ENCODE data around the gene PCNX1. TPM values are rescaled to one million over a fixed set of nuclear protein-coding genes. Genes with fewer than 3 reads are reported as not detected.
"Not testable (repeated sequence)": the region's sequence is repeated elsewhere in the genome, so short reads cannot be mapped to it uniquely, and the experiment has no call there.

The PCNX1 gene
- total RNA-seq, 1 experiment from 2014 or later, result 25.4 TPM

GRCh38 chr14:71130491-71131179, 223.4 kb downstream of the PCNX1 start:
- H3K4me3 ChIP-seq, result peak overlapping the region; percentile 27
- no peaks in the 10 kb centered on the region for H3K9me3 ChIP-seq
- no peaks in the 10 kb centered on the region for H3K36me3 ChIP-seq
- DNase-seq, result peak; percentile 67
- no peaks in the 10 kb centered on the region for H3K27me3 ChIP-seq

- DNase-seq, result no peak
- H3K9me3 ChIP-seq, result no peaks in the 10 kb centered on the region
- no peak overlapping the region for H3K4me3 ChIP-seq
- H3K36me3 ChIP-seq, result no peaks in the 10 kb centered on the region
- no peaks in the 10 kb centered on the region for H3K27me3 ChIP-seq
Observed at GRCh38 chr14:71133296-71133695, 226.0 kb downstream of the PCNX1 start.

GRCh38 chr14:71135496-71135895, 228.2 kb downstream of the PCNX1 start:
- H3K27me3 ChIP-seq, result no peaks in the 10 kb centered on the region
- H3K9me3 ChIP-seq, result no peaks in the 10 kb centered on the region
- H3K36me3 ChIP-seq, result no peaks in the 10 kb centered on the region
- no peak for DNase-seq
- no peak overlapping the region for H3K4me3 ChIP-seq

- H3K4me3 ChIP-seq, result no peak overlapping the region
- H3K9me3 ChIP-seq, result no peaks in the 10 kb centered on the region
- DNase-seq, result no peak
- no peaks in the 10 kb centered on the region for H3K27me3 ChIP-seq
- H3K36me3 ChIP-seq, result no peaks in the 10 kb centered on the region
Observed at GRCh38 chr14:71135911-71136310, 228.7 kb downstream of the PCNX1 start.

- Histone ChIP-seq H3K36me3 (no peaks in the 10 kb centered on the region), H3K4me3 (no peak overlapping the region), H3K9me3 (no peaks in the 10 kb centered on the region), H3K27me3 (no peaks in the 10 kb centered on the region)
- DNase-seq, result no peak
Observed at GRCh38 chr14:71136386-71137060, 229.3 kb downstream of the PCNX1 start.

- Histone ChIP-seq H3K4me3 (no peak overlapping the region), H3K36me3 (no peaks in the 10 kb centered on the region), H3K9me3 (no peaks in the 10 kb centered on the region), H3K27me3 (no peaks in the 10 kb centered on the region)
- DNase-seq, result no peak
Observed at GRCh38 chr14:71137536-71138447, 230.5 kb downstream of the PCNX1 start.

GRCh38 chr14:71138448-71139293, 231.4 kb downstream of the PCNX1 start:
- H3K27me3 ChIP-seq, result no peaks in the 10 kb centered on the region
- no peaks in the 10 kb centered on the region for H3K36me3 ChIP-seq
- H3K4me3 ChIP-seq, result no peak overlapping the region
- no peak for DNase-seq
- H3K9me3 ChIP-seq, result no peaks in the 10 kb centered on the region

- H3K27me3 ChIP-seq, result no peaks in the 10 kb centered on the region
- H3K9me3 ChIP-seq, result no peaks in the 10 kb centered on the region
- H3K36me3 ChIP-seq, result no peaks in the 10 kb centered on the region
- no peak for DNase-seq
- no peak overlapping the region for H3K4me3 ChIP-seq
Observed at GRCh38 chr14:71139294-71139946, 232.2 kb downstream of the PCNX1 start.

- Histone ChIP-seq H3K9me3 (no peaks in the 10 kb centered on the region), H3K36me3 (no peaks in the 10 kb centered on the region), H3K27me3 (no peaks in the 10 kb centered on the region), H3K4me3 (no peak overlapping the region)
- no peak for DNase-seq
Observed at GRCh38 chr14:71140157-71140556, 232.9 kb downstream of the PCNX1 start.

GRCh38 chr14:71141701-71142374, 234.6 kb downstream of the PCNX1 start:
- no peaks in the 10 kb centered on the region for H3K9me3 ChIP-seq
- H3K36me3 ChIP-seq, result no peaks in the 10 kb centered on the region

GRCh38 chr14:71142375-71143038, 235.2 kb downstream of the PCNX1 start:
- no peak overlapping the region for H3K4me3 ChIP-seq
- H3K9me3 ChIP-seq, result no peaks in the 10 kb centered on the region
- no peaks in the 10 kb centered on the region for H3K36me3 ChIP-seq

More at GRCh38 chr14:71141701-71142374, 234.6 kb downstream of the PCNX1 start:
- Histone ChIP-seq H3K4me3 (no peak overlapping the region), H3K27me3 (no peaks in the 10 kb centered on the region)
- DNase-seq, result peak; percentile 6

GRCh38 chr14:71143381-71144290, 236.4 kb downstream of the PCNX1 start:
- DNase-seq, result no peak
- no peaks in the 10 kb centered on the region for H3K27me3 ChIP-seq
- no peak overlapping the region for H3K4me3 ChIP-seq
- H3K36me3 ChIP-seq, result no peaks in the 10 kb centered on the region
- no peaks in the 10 kb centered on the region for H3K9me3 ChIP-seq

More at GRCh38 chr14:71142375-71143038, 235.2 kb downstream of the PCNX1 start:
- no peak for DNase-seq
- H3K27me3 ChIP-seq, result no peaks in the 10 kb centered on the region

- not testable (repeated sequence) for H3K9me3 ChIP-seq
Observed at GRCh38 chr14:71147335-71147734, 240.1 kb downstream of the PCNX1 start.

GRCh38 chr14:71148627-71149026, 241.4 kb downstream of the PCNX1 start:
- Histone ChIP-seq H3K36me3 (no peaks in the 10 kb centered on the region), H3K27me3 (no peaks in the 10 kb centered on the region), H3K9me3 (no peaks in the 10 kb centered on the region), H3K4me3 (no peak overlapping the region)
- no peak for DNase-seq

More at GRCh38 chr14:71147335-71147734, 240.1 kb downstream of the PCNX1 start:
- not testable (repeated sequence) for H3K36me3 ChIP-seq, H3K27me3 ChIP-seq, DNase-seq, H3K4me3 ChIP-seq

Measured in MG63 (cell line).